SK-N-SH treated with all-trans-retinoic acid at 6 μM for 48 hours (cell line): ENCODE data around the gene GLRX.
A peak's percentile ranks its signal among the peaks of the same experiment; 100 is the strongest.
"Not testable (repeated sequence)": the region's sequence is repeated elsewhere in the genome, so short reads cannot be mapped to it uniquely, and the experiment has no call there.

Experiments
- ATAC-seq: fragments of 200-7000 bp; cut with Tn5 transposase; 3 replicates; pipeline ENCODE4 v1.9.1; 2020; ENCODE audit warnings: mild to moderate bottlenecking, moderate library complexity
- ARNTL ChIP-seq: fragments of 450-650 bp; formaldehyde crosslinking; IDR thresholded peaks from 2 replicates; pipeline ENCODE4 v1.5.0; 2020; ENCODE audit warnings: low read depth, mild to moderate bottlenecking, moderate library complexity, borderline replicate concordance
- BACH2 ChIP-seq: fragments of 250-450 bp; sonication (Bioruptor Pico); IDR thresholded peaks from 2 replicates; pipeline ENCODE4 v1.9.0; 2021; ENCODE audit warnings: mild to moderate bottlenecking, borderline replicate concordance
- CSDC2 ChIP-seq: fragments of 250-450 bp; sonication (Bioruptor Pico); IDR thresholded peaks from 2 replicates; pipeline ENCODE4 v1.5.0; 2020; ENCODE audit warnings: mild to moderate bottlenecking, moderate library complexity
- ESRRG ChIP-seq: fragments of 250-450 bp; sonication (Bioruptor Pico); IDR thresholded peaks from 2 replicates; pipeline ENCODE4 v1.6.1; 2021; ENCODE audit warnings: mild to moderate bottlenecking
- GLIS3 ChIP-seq: fragments of 250-450 bp; sonication (Bioruptor Pico); IDR thresholded peaks from 2 replicates; pipeline ENCODE4 v1.5.0; 2020; ENCODE audit warnings: mild to moderate bottlenecking, moderate library complexity
- ISL1 ChIP-seq: fragments of 250-450 bp; sonication (Bioruptor Pico); IDR thresholded peaks from 2 replicates; pipeline ENCODE4 v2.1.2; 2022; ENCODE audit warnings: mild to moderate bottlenecking, moderate library complexity
- OSR1 ChIP-seq: fragments of 250-450 bp; sonication (Bioruptor Pico); IDR thresholded peaks from 2 replicates; pipeline ENCODE4 v1.8.0; 2022; ENCODE audit warnings: moderate library complexity, mild to moderate bottlenecking, inconsistent platforms
- PATZ1 ChIP-seq: fragments of 250-450 bp; sonication (Bioruptor Pico); IDR thresholded peaks from 2 replicates; pipeline ENCODE4 v1.8.0; 2020; ENCODE audit warnings: mild to moderate bottlenecking, moderate library complexity, borderline replicate concordance
- SNAI2 ChIP-seq: fragments of 250-450 bp; sonication (Bioruptor Pico); IDR thresholded peaks from 2 replicates; pipeline ENCODE4 v1.5.0; 2020; ENCODE audit warnings: mild to moderate bottlenecking, moderate library complexity
- TCF4 ChIP-seq: fragments of 250-450 bp; sonication (Bioruptor Pico); IDR thresholded peaks from 2 replicates; pipeline ENCODE4 v1.8.0; 2021; ENCODE audit warnings: mild to moderate bottlenecking, moderate library complexity, borderline replicate concordance
- TOX ChIP-seq: fragments of 250-450 bp; sonication (Bioruptor Pico); IDR thresholded peaks from 2 replicates; pipeline ENCODE4 v1.8.0; 2021; ENCODE audit warnings: mild to moderate bottlenecking, moderate library complexity, borderline replicate concordance
- TSHZ2 ChIP-seq: fragments of 250-450 bp; sonication (Bioruptor Pico); IDR thresholded peaks from 2 replicates; pipeline ENCODE4 v1.5.0; 2020; ENCODE audit warnings: mild to moderate bottlenecking, moderate library complexity
- ZC3H10 ChIP-seq: fragments of 250-450 bp; sonication (Bioruptor Pico); IDR thresholded peaks from 2 replicates; pipeline ENCODE4 v1.5.1; 2021; ENCODE audit warnings: mild to moderate bottlenecking, moderate library complexity
- ZFP3 ChIP-seq: fragments of 250-450 bp; sonication (Bioruptor Pico); IDR thresholded peaks from 2 replicates; pipeline ENCODE4 v1.5.0; 2020; ENCODE audit warnings: mild to moderate bottlenecking, moderate library complexity
- ZFP30 ChIP-seq: fragments of 450-650 bp; formaldehyde crosslinking; IDR thresholded peaks from 2 replicates; pipeline ENCODE4 v1.5.0; 2022; ENCODE audit warnings: mild to moderate bottlenecking, moderate library complexity
- ZNF70 ChIP-seq: fragments of 450-650 bp; formaldehyde crosslinking; IDR thresholded peaks from 2 replicates; pipeline ENCODE4 v1.5.0; 2020; ENCODE audit warnings: mild to moderate bottlenecking, moderate library complexity
- ZNF8 ChIP-seq: fragments of 450-650 bp; formaldehyde crosslinking; IDR thresholded peaks from 2 replicates; pipeline ENCODE4 v1.5.0; 2020; ENCODE audit warnings: mild to moderate bottlenecking, moderate library complexity
- TF ChIP-seq, protein P1 (sequence below): fragments of 250-450 bp; sonication (Bioruptor Pico); IDR thresholded peaks from 2 replicates; pipeline ENCODE4 v1.8.0; 2021; ENCODE audit warnings: low read depth, mild to moderate bottlenecking, moderate library complexity, borderline replicate concordance
- TF ChIP-seq, protein P2 (sequence below): fragments of 250-450 bp; sonication (Bioruptor Pico); IDR thresholded peaks from 2 replicates; pipeline ENCODE4 v1.5.1; 2020; ENCODE audit warnings: low read depth, mild to moderate bottlenecking, moderate library complexity

GLRX gene, protein sequence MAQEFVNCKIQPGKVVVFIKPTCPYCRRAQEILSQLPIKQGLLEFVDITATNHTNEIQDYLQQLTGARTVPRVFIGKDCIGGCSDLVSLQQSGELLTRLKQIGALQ

DNA sequence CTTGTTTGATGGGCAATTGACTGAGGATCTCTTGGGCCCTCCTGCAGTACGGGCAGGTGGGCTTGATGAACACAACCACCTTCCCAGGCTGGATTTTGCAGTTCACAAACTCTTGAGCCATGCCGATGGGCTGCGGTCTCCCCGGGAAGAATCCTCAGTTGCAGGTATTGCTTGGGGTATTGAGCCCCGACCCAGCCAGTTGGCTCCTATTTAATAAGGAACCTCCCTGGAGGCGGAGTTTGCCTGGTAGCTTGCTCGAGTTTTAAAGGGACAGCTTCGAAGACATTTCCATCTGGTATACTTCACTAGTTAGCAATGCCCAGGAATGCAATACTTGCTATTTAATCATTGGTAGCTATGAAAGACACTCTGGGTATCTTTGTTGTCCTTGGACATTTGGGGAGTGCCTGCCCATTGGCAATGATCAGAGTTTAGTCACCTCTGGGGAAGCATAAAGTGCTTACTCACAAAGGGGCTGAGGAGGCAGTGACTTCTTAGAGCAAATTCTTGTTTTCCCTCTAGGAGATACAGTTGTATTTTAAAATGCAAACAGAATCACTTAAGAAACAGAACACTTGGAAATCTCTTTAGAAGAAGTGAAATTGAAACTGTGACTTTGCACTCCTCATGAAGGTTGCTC lies at the start of gene GLRX:
Gene GLRX (minus strand): TSS at position 185 of the 640 bp plus-strand sequence. CDS start 64 bp downstream, at position 121.
- TF ChIP-seq ZC3H10 (CRISPR knock-in tag) = no peak
- TF ChIP-seq PATZ1 (CRISPR knock-in tag) = no peak
- peak; percentile 88 for ATAC-seq

- no peak for TF ChIP-seq OSR1 (CRISPR knock-in tag)
- TF ChIP-seq TSHZ2 = no peak
- TF ChIP-seq PATZ1 (CRISPR knock-in tag) = no peak
- no peak for TF ChIP-seq ZNF8 (CRISPR knock-in tag)
- TF ChIP-seq ARNTL (CRISPR knock-in tag) = no peak
- no peak for TF ChIP-seq GLIS3
- TF ChIP-seq ZFP3 (CRISPR knock-in tag) = no peak
- TF ChIP-seq TCF4 (CRISPR knock-in tag) = no peak
- TF ChIP-seq, protein P1, sequence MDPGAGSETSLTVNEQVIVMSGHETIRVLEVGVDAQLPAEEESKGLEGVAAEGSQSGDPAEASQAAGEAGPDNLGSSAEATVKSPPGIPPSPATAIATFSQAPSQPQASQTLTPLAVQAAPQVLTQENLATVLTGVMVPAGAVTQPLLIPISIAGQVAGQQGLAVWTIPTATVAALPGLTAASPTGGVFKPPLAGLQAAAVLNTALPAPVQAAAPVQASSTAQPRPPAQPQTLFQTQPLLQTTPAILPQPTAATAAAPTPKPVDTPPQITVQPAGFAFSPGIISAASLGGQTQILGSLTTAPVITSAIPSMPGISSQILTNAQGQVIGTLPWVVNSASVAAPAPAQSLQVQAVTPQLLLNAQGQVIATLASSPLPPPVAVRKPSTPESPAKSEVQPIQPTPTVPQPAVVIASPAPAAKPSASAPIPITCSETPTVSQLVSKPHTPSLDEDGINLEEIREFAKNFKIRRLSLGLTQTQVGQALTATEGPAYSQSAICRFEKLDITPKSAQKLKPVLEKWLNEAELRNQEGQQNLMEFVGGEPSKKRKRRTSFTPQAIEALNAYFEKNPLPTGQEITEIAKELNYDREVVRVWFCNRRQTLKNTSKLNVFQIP (CRISPR knock-in tag) = no peak
- no peak for TF ChIP-seq ZNF70 (CRISPR knock-in tag)
- no peak for TF ChIP-seq ZFP30
These were observed 48.8 kb upstream of the GLRX start for GRCh38 chr5:95871146-95871806.

GRCh38 chr5:95870105-95870672 lies 47.7 kb upstream of the GLRX start:
- TF ChIP-seq ARNTL (CRISPR knock-in tag) = no peak
- ATAC-seq = peak; percentile 42

More at GRCh38 chr5:95871146-95871806, 48.8 kb upstream of the GLRX start:
- ATAC-seq = no peak

- not testable (repeated sequence) for ATAC-seq
These were observed 46.8 kb upstream of the GLRX start for GRCh38 chr5:95869173-95869855.

- no peak for ATAC-seq
- TF ChIP-seq CSDC2 (no peak), ZNF70 (CRISPR knock-in tag) (no peak), ISL1 (CRISPR knock-in tag) (no peak), TOX (CRISPR knock-in tag) (no peak), PATZ1 (CRISPR knock-in tag) (no peak), SNAI2 (CRISPR knock-in tag) (no peak), BACH2 (CRISPR knock-in tag) (no peak), ZC3H10 (CRISPR knock-in tag) (no peak), ESRRG (no peak)
- TF ChIP-seq, protein P2, sequence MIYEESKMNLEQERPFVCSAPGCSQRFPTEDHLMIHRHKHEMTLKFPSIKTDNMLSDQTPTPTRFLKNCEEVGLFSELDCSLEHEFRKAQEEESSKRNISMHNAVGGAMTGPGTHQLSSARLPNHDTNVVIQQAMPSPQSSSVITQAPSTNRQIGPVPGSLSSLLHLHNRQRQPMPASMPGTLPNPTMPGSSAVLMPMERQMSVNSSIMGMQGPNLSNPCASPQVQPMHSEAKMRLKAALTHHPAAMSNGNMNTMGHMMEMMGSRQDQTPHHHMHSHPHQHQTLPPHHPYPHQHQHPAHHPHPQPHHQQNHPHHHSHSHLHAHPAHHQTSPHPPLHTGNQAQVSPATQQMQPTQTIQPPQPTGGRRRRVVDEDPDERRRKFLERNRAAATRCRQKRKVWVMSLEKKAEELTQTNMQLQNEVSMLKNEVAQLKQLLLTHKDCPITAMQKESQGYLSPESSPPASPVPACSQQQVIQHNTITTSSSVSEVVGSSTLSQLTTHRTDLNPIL (CRISPR knock-in tag) = no peak
These were observed 45.6 kb upstream of the GLRX start for GRCh38 chr5:95868136-95868535.
